Adrenal gland (tissue), 12 donors: ENCODE measurements around the gene IMMP2L. TPM values are rescaled to one million over a fixed set of nuclear protein-coding genes. Genes with fewer than 3 reads are reported as not detected.

Source experiments
- DNase-seq, 7 donors: peaks; one replicate each; pipeline ENCODE4 v3.0.0-alpha.2; 2019 to 2020
- H3K27ac ChIP-seq, 5 donors: fragments of 200-600 bp; sonication (generic) in 4 of 5; 1 replicate in 3 of 5; 2 replicates in 2 of 5; pipeline versions ENCODE4 v1.5.1 to v1.8.0; 2016 to 2020; ENCODE audit warnings: mild to moderate bottlenecking in 1 of 5
- H3K27me3 ChIP-seq: fragments of 200-600 bp; 2 replicates; pipeline ENCODE4 v1.8.0; 2021
- H3K36me3 ChIP-seq, 2 donors: fragments of 200-600 bp; replicated peaks in 1 of 2; 1 replicate in 1 of 2; 2 replicates in 1 of 2; pipeline versions ENCODE4 v1.5.1 to v1.8.0; 2018 to 2022
- H3K4me1 ChIP-seq, 2 donors: fragments of 200-600 bp; replicated peaks in 1 of 2; 1 replicate in 1 of 2; 2 replicates in 1 of 2; pipeline versions ENCODE4 v1.5.1 to v1.8.0; 2018 to 2021
- H3K4me3 ChIP-seq, 4 donors: fragments of 200-600 bp; sonication (generic) in 3 of 4; one replicate each; pipeline ENCODE4 v1.5.1; 2016 to 2018
- H3K9me3 ChIP-seq, 3 donors: fragments of 200-600 bp; sonication (generic) in 1 of 3; replicated peaks in 1 of 3; 1 replicate in 2 of 3; 2 replicates in 1 of 3; pipeline versions ENCODE4 v1.5.1 to v1.8.0; 2016 to 2021
- POLR2A ChIP-seq, 2 donors: fragments of 450-650 bp; IDR thresholded peaks; one replicate each; pipeline ENCODE4 v1.6.1; 2017; ENCODE audit warnings: antibody characterized with exemption in 2 of 2, mild to moderate bottlenecking in 2 of 2, moderate library complexity in 1 of 2
- WGBS, 4 donors: extraction: QIAGEN DNeasy Blood & Tissue Kit in 2 of 4; methylation state at CpG; one replicate each; pipeline versions ENCODE4 v1.1.5 to v1.1.7; 2013 to 2017; 5-methylcytosine and 5-hydroxymethylcytosine counted together
- intact Hi-C, 2 donors: fragments of 100-400 bp; cut with DNase I; formaldehyde crosslinking; loops; one replicate each; pipeline versions ENCODE4 v1.14.1 to v1.15.0; 2022 to 2023
- polyA plus RNA-seq, 3 donors: library from polyadenylated mRNA; stranded (reverse); fragments of 200-250 nt in 2 of 3; fragments of 350-450 nt in 1 of 3; fragmentation: Illumina TruSeq in 1 of 3; extraction: RNeasy Lipid Tissue Mini Kit (QIAGEN cat#74804) in 1 of 3; gene quantifications; one replicate each; pipeline ENCODE4 v1.2.3, GENCODE V29; 2013 to 2014
- total RNA-seq, 9 donors: library from RNA; depleted of rRNA in 4 of 9; stranded (reverse); fragments of >200 nt in 4 of 9; fragments of 120-200 nt in 1 of 9; fragmentation: NEBNext Ultra II Directional in 1 of 9; extraction: Animal tissue kit (Norgen Biotek cat#: 25700) in 1 of 9; gene quantifications; one replicate each; pipeline versions ENCODE4 v1.1.0 to v1.2.4, GENCODE V29; 2013 to 2023
- TF ChIP-seq, protein P1 (sequence below), 6 experiments: fragments of 450-650 bp in 4 of 6; fragments of 200-600 bp in 2 of 6; sonication (generic) in 1 of 6; IDR thresholded peaks; 1 replicate in 5 of 6; 2 replicates in 1 of 6; pipeline versions ENCODE4 v1.5.1 to v1.8.0; 2016 to 2021; ENCODE audit warnings: antibody characterized with exemption in 6 of 6, mild to moderate bottlenecking in 2 of 6, moderate library complexity in 1 of 6
- donor health status: healthy with polysubstance abuse.
- donor health status: Bipolar disorder and iron deficiency.
- donor health status: DM: yes; HTN: yes; CAD: no.
- donor health status: DM: no; HTN: no; CAD: no.
- donor health status: DM: no; HTN: no; CAD: no.
- donor health status: DM: yes; HTN: yes; CAD: no.

Gene IMMP2L
- total and polyA plus RNA-seq, 12 donors, result 13.4 to 34.1 (median 25.3) TPM

DNA sequence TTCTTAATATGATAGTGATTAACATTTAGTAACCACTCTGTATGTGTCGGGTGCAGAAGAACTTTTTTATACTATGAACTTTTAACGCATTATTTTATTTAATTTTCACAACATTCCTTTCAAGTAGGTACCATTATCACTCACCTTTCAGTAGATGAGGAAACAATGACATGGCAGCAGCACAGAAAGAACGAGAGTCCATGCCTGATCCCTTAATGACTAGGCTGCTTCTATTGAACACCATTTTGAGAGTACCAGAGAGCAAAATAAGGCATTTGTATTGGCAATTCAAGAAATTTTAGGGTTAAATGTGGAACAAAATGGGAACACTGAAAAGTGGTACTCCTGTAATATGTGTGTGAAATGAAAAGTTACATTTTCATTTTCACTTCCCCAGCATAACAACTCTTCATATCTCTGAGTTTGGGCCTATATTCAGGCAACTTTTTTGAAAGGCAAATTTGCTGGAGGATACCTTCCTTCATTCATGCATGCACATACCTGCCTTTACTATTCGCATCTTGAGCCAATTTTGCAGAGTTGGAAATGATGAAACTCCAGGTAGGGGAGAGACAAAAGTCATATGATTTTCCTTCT is 458.5 kb downstream of the IMMP2L start:
- Histone ChIP-seq H3K27ac (peak overlapping the region in 2 of 5 donors; percentile 7 to 20), H3K9me3 (no peaks in the 10 kb centered on the region), H3K36me3 (no peaks in the 10 kb centered on the region), H3K4me3 (no peak overlapping the region), H3K27me3 (no peaks in the 10 kb centered on the region), H3K4me1 (peaks cover 20 to 61% of the 10 kb centered on the region in 2 donors)
- intact Hi-C loops, result no loop called here
- DNase-seq, result no peak
- WGBS, 4 donors, result 93 to 96% (median 94%) methylated on average over 4 of the region's 4 CpGs
- TF ChIP-seq POLR2A (IDR thresholded peaks at IDR 0.05), result no peak
- TF ChIP-seq, protein P1, sequence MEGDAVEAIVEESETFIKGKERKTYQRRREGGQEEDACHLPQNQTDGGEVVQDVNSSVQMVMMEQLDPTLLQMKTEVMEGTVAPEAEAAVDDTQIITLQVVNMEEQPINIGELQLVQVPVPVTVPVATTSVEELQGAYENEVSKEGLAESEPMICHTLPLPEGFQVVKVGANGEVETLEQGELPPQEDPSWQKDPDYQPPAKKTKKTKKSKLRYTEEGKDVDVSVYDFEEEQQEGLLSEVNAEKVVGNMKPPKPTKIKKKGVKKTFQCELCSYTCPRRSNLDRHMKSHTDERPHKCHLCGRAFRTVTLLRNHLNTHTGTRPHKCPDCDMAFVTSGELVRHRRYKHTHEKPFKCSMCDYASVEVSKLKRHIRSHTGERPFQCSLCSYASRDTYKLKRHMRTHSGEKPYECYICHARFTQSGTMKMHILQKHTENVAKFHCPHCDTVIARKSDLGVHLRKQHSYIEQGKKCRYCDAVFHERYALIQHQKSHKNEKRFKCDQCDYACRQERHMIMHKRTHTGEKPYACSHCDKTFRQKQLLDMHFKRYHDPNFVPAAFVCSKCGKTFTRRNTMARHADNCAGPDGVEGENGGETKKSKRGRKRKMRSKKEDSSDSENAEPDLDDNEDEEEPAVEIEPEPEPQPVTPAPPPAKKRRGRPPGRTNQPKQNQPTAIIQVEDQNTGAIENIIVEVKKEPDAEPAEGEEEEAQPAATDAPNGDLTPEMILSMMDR (IDR thresholded peaks at IDR 0.05), result no peak

DNA sequence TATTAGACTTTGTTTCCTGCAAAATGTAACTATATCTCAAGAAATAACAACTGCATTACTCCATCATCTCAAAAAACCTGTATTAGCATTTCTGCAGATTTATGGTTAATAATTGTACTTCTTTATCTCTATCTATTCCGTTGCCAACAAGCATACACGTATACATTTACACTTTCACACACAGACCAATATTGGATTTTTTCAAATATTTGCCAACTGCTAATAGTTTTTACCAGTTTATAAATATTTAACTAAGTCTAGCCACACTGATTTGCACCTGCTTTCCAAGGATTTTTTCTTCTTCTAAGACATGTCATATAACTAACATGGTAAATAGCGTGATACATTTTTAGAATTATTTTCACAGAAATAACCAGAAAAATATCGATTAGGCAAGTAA is 459.2 kb downstream of the IMMP2L start:
- DNase-seq, result no peak
- H3K36me3 ChIP-seq, result no peaks in the 10 kb centered on the region
- H3K27me3 ChIP-seq, result no peaks in the 10 kb centered on the region
- H3K4me1 ChIP-seq, result peaks cover 14 to 60% of the 10 kb centered on the region in 2 donors
- no peak overlapping the region for H3K4me3 ChIP-seq
- H3K9me3 ChIP-seq, result no peaks in the 10 kb centered on the region
- H3K27ac ChIP-seq, result no peak overlapping the region
- intact Hi-C loops, result no loop called here
- no peak for TF ChIP-seq POLR2A (IDR thresholded peaks at IDR 0.05)
- TF ChIP-seq, protein P1 (IDR thresholded peaks at IDR 0.05), result no peak
- WGBS, 4 donors, result 96 to 99% (median 98%) methylated on average over 4 of the region's 4 CpGs

DNA sequence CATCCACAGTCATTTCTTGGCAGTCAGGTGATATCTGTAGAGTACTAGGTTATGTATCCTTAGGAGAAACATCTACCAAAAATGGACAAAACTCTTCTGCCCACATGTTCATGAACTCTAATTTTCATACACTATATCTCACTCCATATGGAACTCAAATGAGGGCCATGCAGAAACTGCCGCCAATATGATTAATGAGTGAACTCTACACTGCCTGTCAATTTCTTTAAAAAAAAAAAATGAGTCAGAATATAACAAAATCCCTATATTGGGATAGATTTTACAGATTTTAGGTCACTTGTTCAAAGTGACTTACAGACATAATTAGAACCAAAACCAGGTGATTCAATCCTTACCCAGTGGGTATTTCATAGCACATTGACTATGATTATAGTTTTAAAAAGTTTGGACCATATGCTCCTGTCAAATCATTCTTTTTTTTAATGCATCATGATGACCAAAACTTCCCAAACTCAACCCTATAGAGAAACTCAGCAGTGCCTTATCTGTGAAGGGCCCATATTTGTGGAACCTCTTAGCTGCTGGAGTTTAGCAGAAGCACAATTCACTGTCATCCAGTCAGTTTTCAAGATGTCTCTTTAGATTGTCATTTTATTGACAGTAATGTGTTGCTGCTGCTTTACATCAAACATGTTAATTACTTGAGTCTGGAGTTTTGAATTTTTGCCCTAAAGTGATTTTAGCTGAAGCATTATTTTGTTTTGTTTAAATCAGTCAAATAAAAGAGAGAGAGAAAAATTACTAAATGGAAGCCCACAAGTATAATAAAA is 460.2 kb downstream of the IMMP2L start:
- no peak for DNase-seq
- peak overlapping the region in 1 of 5 donors; percentile 10 for H3K27ac ChIP-seq
- no peak overlapping the region for H3K4me3 ChIP-seq
- no peaks in the 10 kb centered on the region for H3K27me3 ChIP-seq
- TF ChIP-seq, protein P1 (IDR thresholded peaks at IDR 0.05), result no peak
- TF ChIP-seq POLR2A (IDR thresholded peaks at IDR 0.05), result no peak
- H3K36me3 ChIP-seq, result no peaks in the 10 kb centered on the region
- WGBS, 4 donors, result 93 to 100% (median 95%) methylated on average over 1 of the region's 1 CpG
- H3K4me1 ChIP-seq, result peaks cover 10 to 60% of the 10 kb centered on the region in 2 donors
- no peaks in the 10 kb centered on the region for H3K9me3 ChIP-seq
- intact Hi-C loops, result no loop called here

DNA sequence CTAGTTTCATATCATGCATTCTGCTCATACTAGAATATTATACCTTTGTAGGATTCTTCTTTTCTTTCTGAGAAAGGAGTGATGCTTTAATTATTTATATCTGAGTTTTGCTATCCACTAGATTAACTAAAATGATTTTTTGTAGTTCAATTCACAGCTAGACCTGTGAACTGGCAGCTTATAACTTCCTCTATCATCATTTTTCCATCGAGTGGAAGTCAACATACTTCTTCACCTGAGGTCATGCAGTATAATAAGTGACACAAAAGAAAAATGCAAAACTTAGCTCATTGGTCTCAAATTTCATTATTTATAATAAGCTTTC is 463.4 kb downstream of the IMMP2L start:
- H3K27me3 ChIP-seq, result no peaks in the 10 kb centered on the region
- TF ChIP-seq POLR2A (IDR thresholded peaks at IDR 0.05), result no peak
- TF ChIP-seq, protein P1 (IDR thresholded peaks at IDR 0.05), result no peak
- intact Hi-C loops, result no loop called here
- no peak for DNase-seq
- peak overlapping the region in 1 of 4 donors; percentile 13 for H3K4me3 ChIP-seq
- no peaks in the 10 kb centered on the region for H3K9me3 ChIP-seq
- peaks cover 3 to 58% of the 10 kb centered on the region in 2 donors for H3K4me1 ChIP-seq
- 17 to 23% (median 21%) methylated on average over 1 of the region's 1 CpG for WGBS, 4 donors
- H3K27ac ChIP-seq, result peak overlapping the region in 1 of 5 donors; percentile 4
- no peaks in the 10 kb centered on the region for H3K36me3 ChIP-seq
